NCI-H128 (cell line): ENCODE data around the gene SCAND1.

Experiments used
- DNase-seq: peaks from one replicate; lab custom pipeline; 2025; ENCODE audit not compliant: unreplicated experiment; lab: John Stamatoyannopoulos, UW

Gene SCAND1

GRCh38 chr20:35908007-35908406 is 46.3 kb downstream of the SCAND1 start:
- DNase-seq = no peak

DNA sequence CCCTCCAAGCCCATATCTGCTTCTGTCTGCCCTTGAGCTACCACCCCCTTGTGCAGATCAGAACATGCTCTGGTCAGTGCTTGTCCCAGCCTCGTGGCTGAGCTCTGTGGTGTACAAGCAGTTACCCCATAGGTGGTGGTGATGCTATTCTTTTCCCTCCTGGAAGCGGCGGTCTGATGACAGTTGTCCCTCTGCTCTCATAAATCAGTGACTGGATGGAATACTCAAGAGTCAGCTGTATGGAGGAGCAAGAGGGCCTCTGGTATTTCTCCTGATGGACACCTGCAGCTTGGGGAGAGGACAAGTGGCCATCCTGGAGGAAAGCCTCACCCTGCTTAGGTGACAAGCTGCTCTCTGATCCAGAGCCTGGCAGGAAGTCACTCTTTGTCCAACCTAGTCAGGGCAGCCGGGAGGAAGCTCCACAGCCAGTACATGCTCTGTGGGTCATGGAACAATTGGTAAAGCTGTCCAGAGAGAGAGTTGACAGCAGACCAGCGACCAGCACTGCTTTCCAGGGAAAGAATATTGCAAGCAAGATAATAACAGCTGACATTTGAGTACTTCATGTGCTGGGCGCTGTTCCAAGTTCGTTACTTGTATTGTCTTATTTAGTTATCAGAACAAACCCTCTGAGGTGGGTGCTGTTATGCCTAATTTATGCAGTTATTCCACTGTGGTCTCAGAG is 47.1 kb downstream of the SCAND1 start:
- no peak for DNase-seq

DNA sequence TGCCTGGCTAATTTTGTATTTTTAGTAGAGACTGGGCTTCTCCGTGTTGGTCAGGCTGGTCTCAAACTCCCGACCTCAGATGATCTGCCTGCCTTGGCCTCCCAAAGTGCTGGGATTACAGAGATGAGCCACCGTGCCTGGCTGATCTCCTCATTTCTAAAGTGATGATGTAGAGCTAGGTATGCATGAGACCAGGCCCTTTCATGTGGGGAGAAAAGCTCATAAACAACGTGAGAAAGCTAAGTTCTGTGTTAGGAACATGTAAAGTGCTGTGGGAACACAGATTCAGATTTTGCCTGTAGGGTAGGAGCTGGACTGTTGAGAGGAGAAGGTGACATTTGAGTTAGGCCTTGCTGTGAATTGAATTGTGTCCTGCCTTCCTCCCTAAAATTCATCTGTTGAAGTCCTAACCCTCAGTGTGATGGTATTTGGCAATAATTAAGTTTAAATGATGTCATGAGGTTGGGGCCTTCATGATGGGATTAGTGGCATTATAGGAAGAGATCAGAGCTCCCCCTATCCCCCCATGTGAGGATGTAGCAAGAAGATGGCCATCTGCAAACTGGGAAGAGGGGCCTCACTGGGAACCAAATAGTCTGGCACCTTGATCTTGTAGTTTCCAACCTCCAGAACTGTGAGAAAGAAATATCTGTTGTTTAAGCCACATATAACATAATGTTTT is 49.2 kb downstream of the SCAND1 start:
- no peak for DNase-seq

DNA sequence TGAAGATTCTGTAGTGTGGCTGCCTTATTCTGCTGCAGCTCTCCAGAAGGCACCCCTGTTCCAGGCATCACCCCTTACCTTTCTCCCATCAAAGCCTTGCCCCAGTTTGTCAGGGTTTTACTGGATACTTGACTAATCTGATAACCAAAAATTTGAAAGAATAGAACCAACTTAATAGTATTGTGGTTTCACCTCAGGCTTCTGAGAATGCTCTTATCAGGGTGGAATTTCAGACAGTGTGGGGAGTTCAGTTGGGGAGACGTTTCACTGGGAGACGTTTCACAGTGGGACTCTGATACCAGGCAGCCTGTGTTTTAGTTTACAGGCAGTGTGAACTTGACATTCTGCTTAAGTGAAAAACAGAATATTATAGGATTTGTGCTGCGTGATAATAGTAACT is 50.5 kb downstream of the SCAND1 start:
- DNase-seq = no peak
